NCI-H2029 (cell line): Measurements from ENCODE around the gene SELENOO.
A peak's percentile ranks its signal among the peaks of the same experiment; 100 is the strongest.
"Not testable (repeated sequence)": the region's sequence is repeated elsewhere in the genome, so short reads cannot be mapped to it uniquely, and the experiment has no call there.

Experiments used
- DNase-seq: peaks from one replicate; lab custom pipeline; 2025; lab: John Stamatoyannopoulos, UW

SELENOO gene

GRCh38 chr22:50200461-50201190, at the start of gene SELENOO:
Gene SELENOO (plus strand): TSS chr22:50201011. CDS start chr22:50201037, 26 bp downstream.
- peak; percentile 65 for DNase-seq

GRCh38 chr22:50151571-50152537, 49.0 kb upstream of the SELENOO start:
- no peak for DNase-seq

GRCh38 chr22:50153056-50153755, 47.6 kb upstream of the SELENOO start:
- no peak for DNase-seq

GRCh38 chr22:50153756-50154140, 47.1 kb upstream of the SELENOO start:
- no peak for DNase-seq

- no peak for DNase-seq
Observed at GRCh38 chr22:50157709-50158375, 43.0 kb upstream of the SELENOO start.

- no peak for DNase-seq
Observed at GRCh38 chr22:50160947-50161346, 39.9 kb upstream of the SELENOO start.

- DNase-seq, result no peak
Observed at GRCh38 chr22:50161508-50162390, 39.1 kb upstream of the SELENOO start.

- no peak for DNase-seq
Observed at GRCh38 chr22:50162391-50162956, 38.3 kb upstream of the SELENOO start.

GRCh38 chr22:50165436-50166123, 35.2 kb upstream of the SELENOO start:
- DNase-seq, result no peak

- DNase-seq, result no peak
Observed at GRCh38 chr22:50167689-50168489, 32.9 kb upstream of the SELENOO start.

GRCh38 chr22:50168490-50169180, 32.2 kb upstream of the SELENOO start:
- DNase-seq, result not testable (repeated sequence)

- no peak for DNase-seq
Observed at GRCh38 chr22:50169181-50169759, 31.5 kb upstream of the SELENOO start.

- DNase-seq, result peak; percentile 32
Observed at GRCh38 chr22:50169774-50170341, 31.0 kb upstream of the SELENOO start.

GRCh38 chr22:50170453-50171318, 30.1 kb upstream of the SELENOO start, which contains the start of gene PANX2:
Gene PANX2 (plus strand): TSS chr22:50170731. CDS start chr22:50170731, 0 bp downstream.
- no peak for DNase-seq

GRCh38 chr22:50171319-50171964, 29.4 kb upstream of the SELENOO start:
- DNase-seq, result no peak

- no peak for DNase-seq
Observed at GRCh38 chr22:50171965-50172421, 28.8 kb upstream of the SELENOO start.
